ENCODE results near the gene SLC6A3. TPM values are rescaled to one million over a fixed set of nuclear protein-coding genes. Genes with fewer than 3 reads are reported as not detected.

SLC6A3 gene
- total RNA-seq, 1 experiment from 2014 or later, result not detected

DNA sequence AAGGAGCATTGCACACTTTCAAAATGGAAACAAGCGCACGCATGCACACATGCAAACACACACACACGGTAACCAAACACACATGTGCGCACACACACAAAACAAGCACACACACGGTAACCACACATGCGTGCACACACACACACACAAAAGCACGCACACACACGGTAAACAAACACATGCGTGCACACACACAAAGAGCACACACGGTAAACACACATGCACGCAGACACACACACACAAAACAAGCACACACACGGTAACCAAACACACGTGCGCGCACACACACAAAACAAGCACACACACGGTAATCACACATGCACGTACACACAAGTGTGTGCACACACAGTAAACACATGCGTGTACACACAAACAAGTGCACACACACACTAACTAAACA lies 19.3 kb upstream of the SLC6A3 start:
- POLR2A ChIA-PET (ENCODE audit: low non-redundant PET), result no interaction called here
- TF ChIP-seq EZH2 (IDR thresholded peaks at IDR 0.05; ENCODE audit: borderline replicate concordance, low read depth, low read length, poor library complexity, severe bottlenecking), result no peak
- TF ChIP-seq, protein P1, sequence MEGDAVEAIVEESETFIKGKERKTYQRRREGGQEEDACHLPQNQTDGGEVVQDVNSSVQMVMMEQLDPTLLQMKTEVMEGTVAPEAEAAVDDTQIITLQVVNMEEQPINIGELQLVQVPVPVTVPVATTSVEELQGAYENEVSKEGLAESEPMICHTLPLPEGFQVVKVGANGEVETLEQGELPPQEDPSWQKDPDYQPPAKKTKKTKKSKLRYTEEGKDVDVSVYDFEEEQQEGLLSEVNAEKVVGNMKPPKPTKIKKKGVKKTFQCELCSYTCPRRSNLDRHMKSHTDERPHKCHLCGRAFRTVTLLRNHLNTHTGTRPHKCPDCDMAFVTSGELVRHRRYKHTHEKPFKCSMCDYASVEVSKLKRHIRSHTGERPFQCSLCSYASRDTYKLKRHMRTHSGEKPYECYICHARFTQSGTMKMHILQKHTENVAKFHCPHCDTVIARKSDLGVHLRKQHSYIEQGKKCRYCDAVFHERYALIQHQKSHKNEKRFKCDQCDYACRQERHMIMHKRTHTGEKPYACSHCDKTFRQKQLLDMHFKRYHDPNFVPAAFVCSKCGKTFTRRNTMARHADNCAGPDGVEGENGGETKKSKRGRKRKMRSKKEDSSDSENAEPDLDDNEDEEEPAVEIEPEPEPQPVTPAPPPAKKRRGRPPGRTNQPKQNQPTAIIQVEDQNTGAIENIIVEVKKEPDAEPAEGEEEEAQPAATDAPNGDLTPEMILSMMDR (conservative IDR thresholded peaks at IDR 0.05; ENCODE audit: low read depth, low read length), result no peak
- Histone ChIP-seq H3K27ac (ENCODE audit: low read depth, low read length, poor library complexity, severe bottlenecking) (no peak overlapping the region), H3K27me3 (replicated peaks; ENCODE audit: insufficient read depth, low read depth, low read length, poor library complexity) (no peaks in the 10 kb centered on the region), H3K36me3 (ENCODE audit: insufficient read depth, low read length, poor library complexity, severe bottlenecking) (peaks cover 23% of the 10 kb centered on the region), H3K9me3 (ENCODE audit: low read depth, low read length, poor library complexity, severe bottlenecking) (no peaks in the 10 kb centered on the region), H3K4me1 (ENCODE audit: insufficient read depth, low read length, poor library complexity, severe bottlenecking) (no peaks in the 10 kb centered on the region), H3K4me3 (ENCODE audit: low read depth, low read length, poor library complexity, severe bottlenecking) (no peak overlapping the region)
- BruUV-seq (replicated peaks), result no TSS peak
- intact Hi-C loops (cut with micrococcal nuclease; ENCODE audit: unreplicated experiment), result no loop called here
- CTCF ChIA-PET, result no interaction called here
- no peak for DNase-seq (ENCODE audit: low spot score)

DNA sequence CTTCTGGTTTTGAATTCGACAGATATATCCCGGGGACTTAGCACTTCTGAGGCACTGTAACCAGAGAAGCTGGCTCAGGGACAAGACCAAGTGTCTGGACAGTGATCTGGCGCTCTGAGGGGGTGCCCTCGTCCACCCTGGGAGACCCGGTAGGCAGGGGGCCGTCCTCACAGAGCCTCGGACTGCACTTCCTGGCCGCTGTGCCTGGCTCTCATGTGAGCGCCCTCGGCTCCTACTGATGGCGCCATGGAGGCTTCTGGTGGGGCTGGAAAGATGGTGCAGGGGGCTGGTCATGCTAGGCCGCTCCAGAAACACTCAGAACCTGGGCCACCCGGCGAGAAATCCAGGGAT lies 18.8 kb upstream of the SLC6A3 start:
- intact Hi-C loops (cut with micrococcal nuclease; ENCODE audit: unreplicated experiment), result no loop called here
- no peaks in the 10 kb centered on the region for H3K27me3 ChIP-seq (replicated peaks; ENCODE audit: insufficient read depth, low read depth, low read length, poor library complexity)
- POLR2A ChIA-PET (ENCODE audit: low non-redundant PET), result no interaction called here
- TF ChIP-seq, protein P1 (conservative IDR thresholded peaks at IDR 0.05; ENCODE audit: low read depth, low read length), result no peak
- no peak for TF ChIP-seq EZH2 (IDR thresholded peaks at IDR 0.05; ENCODE audit: borderline replicate concordance, low read depth, low read length, poor library complexity, severe bottlenecking)
- BruUV-seq (replicated peaks), result no TSS peak
- H3K4me3 ChIP-seq (ENCODE audit: low read depth, low read length, poor library complexity, severe bottlenecking), result no peak overlapping the region
- DNase-seq (ENCODE audit: low spot score), result no peak
- peaks cover 23% of the 10 kb centered on the region for H3K36me3 ChIP-seq (ENCODE audit: insufficient read depth, low read length, poor library complexity, severe bottlenecking)
- CTCF ChIA-PET, result no interaction called here
- no peaks in the 10 kb centered on the region for H3K9me3 ChIP-seq (ENCODE audit: low read depth, low read length, poor library complexity, severe bottlenecking)
- H3K27ac ChIP-seq (ENCODE audit: low read depth, low read length, poor library complexity, severe bottlenecking), result no peak overlapping the region
- no peaks in the 10 kb centered on the region for H3K4me1 ChIP-seq (ENCODE audit: insufficient read depth, low read length, poor library complexity, severe bottlenecking)

DNA sequence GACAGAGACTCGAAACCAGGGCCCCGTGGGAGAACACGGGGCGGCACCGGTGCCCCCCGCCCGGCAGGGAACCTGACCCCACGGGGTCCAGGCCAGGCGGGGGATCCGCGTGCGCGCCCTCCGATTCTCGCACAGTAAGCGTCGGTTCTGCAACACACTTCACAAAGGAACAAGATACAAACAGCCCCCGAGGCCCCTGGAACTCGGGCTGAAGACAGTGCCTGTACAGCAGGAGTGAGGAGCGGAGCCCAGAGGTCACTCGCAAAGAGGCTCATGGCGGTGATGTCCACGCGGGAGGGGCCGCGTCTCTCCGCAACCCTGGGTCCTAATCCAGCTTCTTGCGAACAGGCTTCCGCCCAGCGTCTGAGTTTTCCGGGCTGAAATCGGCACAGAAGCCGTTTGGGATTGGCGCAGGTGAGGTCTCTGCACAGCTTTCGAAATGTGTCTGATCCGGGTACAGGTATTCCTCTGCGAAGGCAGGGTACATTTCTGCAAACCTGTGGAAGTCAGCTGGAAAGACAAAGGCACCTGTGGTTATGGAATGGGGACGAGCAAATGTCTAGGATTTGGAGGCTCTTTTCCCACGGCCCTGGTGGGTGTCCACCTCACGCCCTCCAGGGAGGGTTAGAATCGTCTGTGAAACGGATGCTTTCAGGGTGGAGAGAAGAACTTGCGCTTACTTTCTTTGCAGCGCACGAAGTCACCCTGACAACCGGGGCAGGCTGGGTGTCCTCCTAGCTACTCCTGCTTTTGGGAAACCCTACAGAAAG lies 18.3 kb upstream of the SLC6A3 start:
- intact Hi-C loops (cut with micrococcal nuclease; ENCODE audit: unreplicated experiment), result no loop called here
- TF ChIP-seq EZH2 (IDR thresholded peaks at IDR 0.05; ENCODE audit: borderline replicate concordance, low read depth, low read length, poor library complexity, severe bottlenecking), result no peak
- TF ChIP-seq, protein P1 (conservative IDR thresholded peaks at IDR 0.05; ENCODE audit: low read depth, low read length), result no peak
- ChIA-PET CTCF (no interaction called here), POLR2A (ENCODE audit: low non-redundant PET) (interaction anchor here (0.7 kb wide), 1 partner anchor 1019 kb away, joined by 11 read pairs; no protein-coding TSS in a partner anchor)
- Histone ChIP-seq H3K4me1 (ENCODE audit: insufficient read depth, low read length, poor library complexity, severe bottlenecking) (no peaks in the 10 kb centered on the region), H3K27me3 (replicated peaks; ENCODE audit: insufficient read depth, low read depth, low read length, poor library complexity) (no peaks in the 10 kb centered on the region), H3K4me3 (ENCODE audit: low read depth, low read length, poor library complexity, severe bottlenecking) (no peak overlapping the region), H3K36me3 (ENCODE audit: insufficient read depth, low read length, poor library complexity, severe bottlenecking) (peaks cover 23% of the 10 kb centered on the region), H3K9me3 (ENCODE audit: low read depth, low read length, poor library complexity, severe bottlenecking) (peaks cover 1% of the 10 kb centered on the region), H3K27ac (ENCODE audit: low read depth, low read length, poor library complexity, severe bottlenecking) (no peak overlapping the region)
- no peak for DNase-seq (ENCODE audit: low spot score)
- no TSS peak for BruUV-seq (replicated peaks)
